GM21529 (cell line): ENCODE measurements around the gene EMP1.
A peak's percentile ranks its signal among the peaks of the same experiment; 100 is the strongest.

Source experiments
- ATAC-seq: cut with Tn5 transposase; IDR thresholded peaks from one replicate; pipeline ENCODE4 v1.9.1; 2021; ENCODE audit not compliant: unreplicated experiment

The EMP1 gene

GRCh38 chr12:13218641-13219040, 22.1 kb downstream of the EMP1 start:
- no peak for ATAC-seq

- ATAC-seq = no peak
Observed at GRCh38 chr12:13219320-13219719, 22.8 kb downstream of the EMP1 start.

GRCh38 chr12:13220838-13221237, 24.3 kb downstream of the EMP1 start:
- ATAC-seq = no peak

- ATAC-seq = no peak
Observed at GRCh38 chr12:13222076-13222475, 25.6 kb downstream of the EMP1 start.

- ATAC-seq = no peak
Observed at GRCh38 chr12:13223179-13223804, 26.8 kb downstream of the EMP1 start.

GRCh38 chr12:13223941-13224340, 27.4 kb downstream of the EMP1 start:
- no peak for ATAC-seq

- no peak for ATAC-seq
Observed at GRCh38 chr12:13227191-13227590, 30.7 kb downstream of the EMP1 start.

GRCh38 chr12:13228579-13228978, 32.1 kb downstream of the EMP1 start:
- no peak for ATAC-seq

- no peak for ATAC-seq
Observed at GRCh38 chr12:13229504-13229903, 33.0 kb downstream of the EMP1 start.

- ATAC-seq = no peak
Observed at GRCh38 chr12:13230500-13230899, 34.0 kb downstream of the EMP1 start.

GRCh38 chr12:13233830-13234641, 37.5 kb downstream of the EMP1 start:
- ATAC-seq = peak; percentile 74

- ATAC-seq = no peak
Observed at GRCh38 chr12:13238204-13238603, 41.7 kb downstream of the EMP1 start.

GRCh38 chr12:13241833-13242488, 45.4 kb downstream of the EMP1 start:
- ATAC-seq = no peak

GRCh38 chr12:13242936-13243335, 46.4 kb downstream of the EMP1 start:
- ATAC-seq = no peak

- no peak for ATAC-seq
Observed at GRCh38 chr12:13243516-13244070, 47.1 kb downstream of the EMP1 start.

- no peak for ATAC-seq
Observed at GRCh38 chr12:13247596-13247995, 51.1 kb downstream of the EMP1 start.

GRCh38 chr12:13248964-13249363, 52.4 kb downstream of the EMP1 start:
- ATAC-seq = no peak

GRCh38 chr12:13250416-13250815, 53.9 kb downstream of the EMP1 start:
- ATAC-seq = no peak

- ATAC-seq = no peak
Observed at GRCh38 chr12:13251521-13251920, 55.0 kb downstream of the EMP1 start.

- no peak for ATAC-seq
Observed at GRCh38 chr12:13252024-13252423, 55.5 kb downstream of the EMP1 start.

GRCh38 chr12:13252616-13253015, 56.1 kb downstream of the EMP1 start:
- ATAC-seq = no peak
